Activated naive CD8-positive, alpha-beta T cell treated with anti-CD3 and anti-CD28 coated beads, Interleukin-2, amount 50 U/mL, for 24 hours (primary cell): ENCODE data around the gene WIF1.
A peak's percentile ranks its signal among the peaks of the same experiment; 100 is the strongest.

Source experiments
- ATAC-seq: fragments of 150-1000 bp; cut with Tn5 transposase; one replicate; pipeline ENCODE4 v1.10.0; 2021
- DNase-seq: peaks from one replicate; pipeline ENCODE4 v3.0.0; 2021
- H3K27ac Mint-ChIP-seq: one replicate; pipeline ENCODE4 v1.8.0; 2021; ENCODE audit warnings: mild to moderate bottlenecking, mixed read lengths
- H3K27me3 Mint-ChIP-seq: one replicate; pipeline ENCODE4 v1.8.0; 2021; ENCODE audit warnings: mixed read lengths
- H3K36me3 Mint-ChIP-seq: one replicate; pipeline ENCODE4 v1.8.0; 2021; ENCODE audit warnings: low read depth, mixed read lengths
- H3K4me1 Mint-ChIP-seq: one replicate; pipeline ENCODE4 v1.8.0; 2021; ENCODE audit warnings: mixed read lengths
- H3K4me3 Mint-ChIP-seq: one replicate; pipeline ENCODE4 v1.8.0; 2021; ENCODE audit warnings: mild to moderate bottlenecking, moderate library complexity, mixed read lengths
- H3K9me3 Mint-ChIP-seq: one replicate; pipeline ENCODE4 v1.8.0; 2021; ENCODE audit warnings: mixed read lengths

WIF1 gene, protein sequence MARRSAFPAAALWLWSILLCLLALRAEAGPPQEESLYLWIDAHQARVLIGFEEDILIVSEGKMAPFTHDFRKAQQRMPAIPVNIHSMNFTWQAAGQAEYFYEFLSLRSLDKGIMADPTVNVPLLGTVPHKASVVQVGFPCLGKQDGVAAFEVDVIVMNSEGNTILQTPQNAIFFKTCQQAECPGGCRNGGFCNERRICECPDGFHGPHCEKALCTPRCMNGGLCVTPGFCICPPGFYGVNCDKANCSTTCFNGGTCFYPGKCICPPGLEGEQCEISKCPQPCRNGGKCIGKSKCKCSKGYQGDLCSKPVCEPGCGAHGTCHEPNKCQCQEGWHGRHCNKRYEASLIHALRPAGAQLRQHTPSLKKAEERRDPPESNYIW

GRCh38 chr12:65121049-65121955, at the start of gene WIF1:
WIF1 (minus strand) TSS chr12:65121305; CDS start chr12:65121191, 114 bp downstream.
- Mint-ChIP-seq H3K27me3 (peaks cover 44% of the 10 kb centered on the region), H3K36me3 (no peaks in the 10 kb centered on the region)

GRCh38 chr12:65170209-65170881, 49.2 kb upstream of the WIF1 start:
- Mint-ChIP-seq H3K27ac (peak overlapping the region; percentile 79), H3K4me3 (peak overlapping the region; percentile 97), H3K36me3 (peaks cover 19% of the 10 kb centered on the region), H3K9me3 (no peaks in the 10 kb centered on the region), H3K4me1 (peaks cover 34% of the 10 kb centered on the region), H3K27me3 (no peaks in the 10 kb centered on the region)
- peak; percentile 67 for DNase-seq
- peak; percentile 64 for ATAC-seq

More at GRCh38 chr12:65121049-65121955, at the start of gene WIF1:
- H3K4me1 Mint-ChIP-seq = peaks cover 5% of the 10 kb centered on the region
- H3K27ac Mint-ChIP-seq = no peak within 1 kb of the TSS
- peak; percentile 83 for ATAC-seq
- no peaks in the 10 kb centered on the region for H3K9me3 Mint-ChIP-seq
- DNase-seq = peak; percentile 33
- H3K4me3 Mint-ChIP-seq = peak within 1 kb of the TSS; percentile 42

- H3K27ac Mint-ChIP-seq = peak within 1 kb of the TSS; percentile 98
- peaks cover 34% of the 10 kb centered on the region for H3K4me1 Mint-ChIP-seq
- H3K9me3 Mint-ChIP-seq = no peaks in the 10 kb centered on the region
- H3K4me3 Mint-ChIP-seq = peak within 1 kb of the TSS; percentile 97
- H3K27me3 Mint-ChIP-seq = no peaks in the 10 kb centered on the region
- H3K36me3 Mint-ChIP-seq = peaks cover 19% of the 10 kb centered on the region
- peak; percentile 92 for DNase-seq
- ATAC-seq = peak; percentile 94
These were observed 48.5 kb upstream of the WIF1 start, which contains the start of gene LEMD3 for GRCh38 chr12:65169320-65170208. LEMD3 (plus strand) TSS chr12:65169583; CDS start chr12:65169597, 14 bp downstream.

GRCh38 chr12:65168681-65169319, 47.7 kb upstream of the WIF1 start:
- DNase-seq (no peak), ATAC-seq (no peak)
- H3K36me3 Mint-ChIP-seq = peaks cover 19% of the 10 kb centered on the region
- no peaks in the 10 kb centered on the region for H3K27me3 Mint-ChIP-seq
- H3K27ac Mint-ChIP-seq = peak overlapping the region; percentile 98
- H3K9me3 Mint-ChIP-seq = no peaks in the 10 kb centered on the region
- H3K4me3 Mint-ChIP-seq = peak overlapping the region; percentile 97
- H3K4me1 Mint-ChIP-seq = peaks cover 33% of the 10 kb centered on the region

DNA sequence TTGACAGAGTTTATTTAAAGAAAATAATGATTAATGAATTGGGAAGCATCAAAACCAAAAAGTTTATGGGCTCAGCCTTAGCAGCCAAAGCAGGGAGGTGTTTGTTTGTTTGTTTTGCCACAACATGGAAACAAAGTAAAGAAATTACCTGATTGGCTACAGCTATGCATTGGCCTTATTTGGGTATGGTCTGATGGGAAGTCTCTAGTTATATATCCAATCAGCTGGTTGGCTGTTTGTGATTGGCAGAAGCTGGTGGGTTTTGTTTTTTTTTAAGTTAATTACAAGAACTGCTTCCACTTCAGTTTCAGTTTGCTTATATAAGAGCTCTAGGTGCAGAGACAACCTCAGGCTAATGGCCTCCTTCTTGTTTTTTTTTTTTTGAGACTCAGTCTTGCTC, 43.7 kb upstream of the WIF1 start:
- Mint-ChIP-seq H3K27me3 (peaks cover 11% of the 10 kb centered on the region), H3K36me3 (peaks cover 3% of the 10 kb centered on the region), H3K4me1 (peaks cover 7% of the 10 kb centered on the region), H3K4me3 (no peak overlapping the region), H3K27ac (no peak overlapping the region), H3K9me3 (no peaks in the 10 kb centered on the region)
- DNase-seq = no peak
- ATAC-seq = no peak

DNA sequence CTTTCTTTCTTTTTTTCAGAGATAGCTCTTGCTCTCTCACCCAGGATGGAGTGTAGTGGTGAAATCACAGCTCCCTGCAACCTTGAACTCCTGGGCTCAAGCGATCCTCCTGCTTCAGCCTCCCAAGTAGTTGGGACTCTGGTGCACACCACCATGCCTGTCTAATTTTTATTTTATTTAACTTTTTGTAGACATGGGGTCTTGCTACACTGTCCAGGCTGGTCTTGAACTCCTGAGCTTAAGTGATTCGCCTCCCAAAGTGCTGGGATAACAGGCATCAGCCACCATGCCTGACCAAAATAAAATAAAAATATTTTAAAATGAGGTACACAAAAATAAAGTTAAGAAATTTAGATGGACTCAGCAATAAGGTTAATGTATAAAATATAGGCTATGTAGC, 43.1 kb upstream of the WIF1 start:
- no peaks in the 10 kb centered on the region for H3K9me3 Mint-ChIP-seq
- DNase-seq (no peak), ATAC-seq (no peak)
- H3K27me3 Mint-ChIP-seq = peaks cover 12% of the 10 kb centered on the region
- H3K4me3 Mint-ChIP-seq = no peak overlapping the region
- peaks cover 5% of the 10 kb centered on the region for H3K4me1 Mint-ChIP-seq
- no peak overlapping the region for H3K27ac Mint-ChIP-seq
- no peaks in the 10 kb centered on the region for H3K36me3 Mint-ChIP-seq

DNA sequence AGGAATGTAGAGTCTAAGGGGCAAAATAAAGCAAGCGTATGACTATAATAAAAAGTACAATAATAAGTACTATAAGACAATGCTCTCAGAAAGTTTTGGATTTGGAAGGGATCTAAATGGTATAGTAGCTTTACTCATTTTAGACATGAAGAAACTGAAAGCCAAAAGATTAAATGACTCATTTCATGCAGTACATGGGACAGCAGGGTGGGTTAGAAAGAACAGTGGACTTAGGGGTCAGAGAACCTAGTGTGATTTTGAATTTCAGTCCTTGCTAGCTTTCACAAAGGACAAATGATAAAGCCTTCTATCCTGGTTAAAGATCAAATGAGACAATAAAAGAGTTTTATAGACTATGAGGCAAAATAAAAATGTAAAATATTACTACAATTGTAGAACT, 41.5 kb upstream of the WIF1 start:
- no peaks in the 10 kb centered on the region for H3K36me3 Mint-ChIP-seq
- ATAC-seq (peak; percentile 28), DNase-seq (no peak)
- no peak overlapping the region for H3K4me3 Mint-ChIP-seq
- peaks cover 12% of the 10 kb centered on the region for H3K27me3 Mint-ChIP-seq
- H3K9me3 Mint-ChIP-seq = no peaks in the 10 kb centered on the region
- peaks cover 2% of the 10 kb centered on the region for H3K4me1 Mint-ChIP-seq
- H3K27ac Mint-ChIP-seq = no peak overlapping the region

- no peak for DNase-seq
- Mint-ChIP-seq H3K4me1 (peaks cover 18% of the 10 kb centered on the region), H3K4me3 (peak overlapping the region; percentile 54), H3K27me3 (peaks cover 10% of the 10 kb centered on the region), H3K27ac (peak overlapping the region; percentile 75), H3K9me3 (no peaks in the 10 kb centered on the region), H3K36me3 (no peaks in the 10 kb centered on the region)
- no peak for ATAC-seq
These were observed 36.0 kb upstream of the WIF1 start for GRCh38 chr12:65157091-65157490.

DNA sequence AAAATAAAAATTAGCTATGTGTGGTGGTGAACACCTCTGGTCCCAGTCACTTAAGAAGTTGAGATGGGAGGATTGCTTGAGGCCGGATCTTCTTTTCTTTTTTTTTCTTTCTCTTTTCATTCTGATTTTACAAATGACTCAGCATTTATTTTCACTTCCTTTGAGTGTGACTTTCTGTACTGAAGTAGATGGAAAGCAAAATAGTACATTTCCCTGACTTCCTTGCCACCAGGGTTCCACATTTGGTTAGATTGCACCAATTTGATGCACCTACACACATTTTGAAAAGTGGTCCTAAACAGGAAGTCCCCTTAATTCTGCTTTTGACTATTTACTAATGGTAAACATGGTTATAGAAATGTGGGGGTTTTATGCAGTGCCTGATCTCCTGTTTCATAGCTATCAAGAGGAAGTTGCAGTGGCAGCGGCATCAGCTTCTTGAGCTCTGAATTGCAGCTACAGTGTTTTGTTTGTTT, 35.3 kb upstream of the WIF1 start:
- H3K4me1 Mint-ChIP-seq = peaks cover 18% of the 10 kb centered on the region
- H3K36me3 Mint-ChIP-seq = no peaks in the 10 kb centered on the region
- DNase-seq (no peak), ATAC-seq (peak; percentile 54)
- H3K27ac Mint-ChIP-seq = peak overlapping the region; percentile 75
- H3K4me3 Mint-ChIP-seq = peak overlapping the region; percentile 54
- no peaks in the 10 kb centered on the region for H3K9me3 Mint-ChIP-seq
- H3K27me3 Mint-ChIP-seq = peaks cover 10% of the 10 kb centered on the region

DNA sequence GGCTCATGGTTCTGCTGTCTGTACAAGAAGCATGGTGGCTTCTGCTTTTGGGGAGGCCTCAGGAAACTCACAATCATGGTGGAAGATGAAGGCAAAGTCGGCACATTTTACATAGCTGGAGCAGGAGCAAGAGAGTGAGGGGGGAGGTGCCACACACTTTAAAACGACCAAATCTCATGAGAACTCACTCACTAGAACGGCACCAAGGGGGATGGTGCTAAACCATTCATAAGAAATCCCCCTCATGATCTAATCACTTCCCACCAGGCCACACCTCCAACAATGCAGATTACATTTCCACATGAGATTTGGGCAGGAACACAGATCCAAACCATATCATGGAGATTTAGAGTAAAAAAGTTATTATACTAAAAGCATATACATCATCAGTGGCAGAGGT, 34.7 kb upstream of the WIF1 start:
- H3K4me1 Mint-ChIP-seq = peaks cover 18% of the 10 kb centered on the region
- H3K27me3 Mint-ChIP-seq = peaks cover 8% of the 10 kb centered on the region
- no peaks in the 10 kb centered on the region for H3K9me3 Mint-ChIP-seq
- ATAC-seq = peak; percentile 42
- peak overlapping the region; percentile 75 for H3K27ac Mint-ChIP-seq
- H3K36me3 Mint-ChIP-seq = no peaks in the 10 kb centered on the region
- peak overlapping the region; percentile 54 for H3K4me3 Mint-ChIP-seq
- no peak for DNase-seq

- Mint-ChIP-seq H3K27ac (no peak overlapping the region), H3K4me1 (peaks cover 20% of the 10 kb centered on the region), H3K4me3 (no peak overlapping the region), H3K9me3 (no peaks in the 10 kb centered on the region), H3K27me3 (peaks cover 12% of the 10 kb centered on the region), H3K36me3 (no peaks in the 10 kb centered on the region)
- ATAC-seq (no peak), DNase-seq (no peak)
These were observed 31.5 kb upstream of the WIF1 start for GRCh38 chr12:65152596-65152995.

GRCh38 chr12:65152012-65152411, 30.9 kb upstream of the WIF1 start:
- Mint-ChIP-seq H3K27me3 (peaks cover 12% of the 10 kb centered on the region), H3K9me3 (no peaks in the 10 kb centered on the region), H3K4me1 (peaks cover 18% of the 10 kb centered on the region), H3K36me3 (no peaks in the 10 kb centered on the region), H3K4me3 (no peak overlapping the region), H3K27ac (no peak overlapping the region)
- DNase-seq = no peak
- ATAC-seq = no peak

DNA sequence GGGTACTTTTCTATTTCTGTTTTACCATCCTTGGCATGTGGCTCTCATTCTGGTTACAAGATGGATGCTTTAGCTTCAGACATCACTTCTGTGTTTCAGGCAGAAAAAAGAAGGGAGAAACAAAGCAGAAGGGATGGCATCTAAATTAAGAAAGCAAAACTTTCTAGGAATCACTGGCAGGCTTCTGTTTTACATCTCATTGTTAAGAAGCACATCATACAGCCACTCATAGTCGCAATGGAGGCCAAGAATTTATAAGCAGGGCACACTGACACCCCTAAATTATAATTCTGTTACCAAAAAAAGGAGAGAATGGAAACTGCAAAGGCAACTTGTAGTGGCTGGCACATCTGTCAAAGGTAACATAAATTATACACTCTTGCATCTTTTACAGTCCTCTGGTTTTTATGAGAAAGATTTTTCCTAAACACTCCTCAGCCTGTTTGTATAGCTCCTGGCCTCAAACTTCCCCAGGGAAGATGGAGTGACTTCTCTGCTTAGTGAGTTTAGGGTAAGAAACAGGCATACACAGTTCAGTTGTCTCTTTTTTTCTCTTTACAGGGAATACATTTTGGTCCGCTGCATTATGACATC, 26.3 kb upstream of the WIF1 start:
- H3K27ac Mint-ChIP-seq = no peak overlapping the region
- no peaks in the 10 kb centered on the region for H3K36me3 Mint-ChIP-seq
- H3K27me3 Mint-ChIP-seq = peaks cover 21% of the 10 kb centered on the region
- DNase-seq = no peak
- H3K4me3 Mint-ChIP-seq = no peak overlapping the region
- peaks cover 2% of the 10 kb centered on the region for H3K4me1 Mint-ChIP-seq
- no peak for ATAC-seq
- no peaks in the 10 kb centered on the region for H3K9me3 Mint-ChIP-seq
